ENCODE measurements around the gene PHF21B.

GRCh38 chr22:44991218-44991617, 18.6 kb downstream of the PHF21B start:
- TF ChIP-seq CTCF (IDR thresholded peaks at IDR 0.05): no peak
- no peak for TF ChIP-seq POLR2AphosphoS5 (IDR thresholded peaks at IDR 0.05)

Data from sigmoid colon (tissue), 4 donors.